Measurements from ENCODE around the gene GRIN2C. TPM values are rescaled to one million over a fixed set of nuclear protein-coding genes. Genes with fewer than 3 reads are reported as not detected.

Gene GRIN2C
- total RNA-seq, 1 donor from 2014 or later: not detected

DNA sequence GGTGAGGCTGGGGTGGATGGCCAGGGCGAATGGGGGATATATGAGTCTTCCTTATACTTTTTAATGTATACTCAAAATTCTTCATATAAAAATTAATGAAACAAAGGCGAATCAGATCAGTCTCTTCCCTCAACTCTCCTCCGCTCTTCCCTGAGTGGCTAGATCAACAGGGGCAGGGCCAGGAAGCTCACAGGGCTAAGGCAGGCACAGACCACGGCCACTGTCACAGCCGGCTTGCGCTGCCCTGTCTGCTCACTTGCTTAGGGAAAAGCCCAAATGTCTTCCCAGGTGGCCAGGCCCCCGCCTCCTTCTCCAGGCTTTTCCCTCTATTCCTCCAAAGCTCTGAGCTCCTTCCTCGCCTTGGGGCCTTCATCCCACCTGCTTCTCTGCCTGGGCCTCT, 6.0 kb downstream of the GRIN2C start:
- peaks cover 7% of the 10 kb centered on the region for H3K4me1 ChIP-seq
- H4K20me1 ChIP-seq (ENCODE audit: low read depth): peaks cover 7% of the 10 kb centered on the region
- Mint-ChIP-seq H3K9me3 (no peaks in the 10 kb centered on the region), H3K27ac (no peak overlapping the region), H3K4me3 (peak overlapping the region; percentile 81), H3K36me3 (no peaks in the 10 kb centered on the region), H3K27me3 (ENCODE audit: insufficient read depth, low read depth) (peaks cover 58% of the 10 kb centered on the region), H3K4me1 (peaks cover 9% of the 10 kb centered on the region)
- peaks cover 4% of the 10 kb centered on the region for H3F3A ChIP-seq (ENCODE audit: low read depth)
- H3K9me3 ChIP-seq (ENCODE audit: low read depth): no peaks in the 10 kb centered on the region
- TF ChIP-seq, protein P1, sequence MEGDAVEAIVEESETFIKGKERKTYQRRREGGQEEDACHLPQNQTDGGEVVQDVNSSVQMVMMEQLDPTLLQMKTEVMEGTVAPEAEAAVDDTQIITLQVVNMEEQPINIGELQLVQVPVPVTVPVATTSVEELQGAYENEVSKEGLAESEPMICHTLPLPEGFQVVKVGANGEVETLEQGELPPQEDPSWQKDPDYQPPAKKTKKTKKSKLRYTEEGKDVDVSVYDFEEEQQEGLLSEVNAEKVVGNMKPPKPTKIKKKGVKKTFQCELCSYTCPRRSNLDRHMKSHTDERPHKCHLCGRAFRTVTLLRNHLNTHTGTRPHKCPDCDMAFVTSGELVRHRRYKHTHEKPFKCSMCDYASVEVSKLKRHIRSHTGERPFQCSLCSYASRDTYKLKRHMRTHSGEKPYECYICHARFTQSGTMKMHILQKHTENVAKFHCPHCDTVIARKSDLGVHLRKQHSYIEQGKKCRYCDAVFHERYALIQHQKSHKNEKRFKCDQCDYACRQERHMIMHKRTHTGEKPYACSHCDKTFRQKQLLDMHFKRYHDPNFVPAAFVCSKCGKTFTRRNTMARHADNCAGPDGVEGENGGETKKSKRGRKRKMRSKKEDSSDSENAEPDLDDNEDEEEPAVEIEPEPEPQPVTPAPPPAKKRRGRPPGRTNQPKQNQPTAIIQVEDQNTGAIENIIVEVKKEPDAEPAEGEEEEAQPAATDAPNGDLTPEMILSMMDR (IDR thresholded peaks at IDR 0.05): no peak
- TF ChIP-seq EZH2 (IDR thresholded peaks at IDR 0.05): no peak
- no peak for TF ChIP-seq EZH2phosphoT487 (IDR thresholded peaks at IDR 0.05)
- H3K36me3 ChIP-seq: no peaks in the 10 kb centered on the region
- H3K27ac ChIP-seq: no peak overlapping the region
- H3K9ac ChIP-seq: no peak overlapping the region
- no peaks in the 10 kb centered on the region for H3K79me2 ChIP-seq (ENCODE audit: low read depth)
- H2AFZ ChIP-seq (replicated peaks): no peak overlapping the region
- H3K27me3 ChIP-seq: peaks cover 99% of the 10 kb centered on the region
- H3K4me2 ChIP-seq: no peak overlapping the region
- H3K4me3 ChIP-seq: no peak overlapping the region
- no peak for DNase-seq (ENCODE audit: low spot score)

DNA sequence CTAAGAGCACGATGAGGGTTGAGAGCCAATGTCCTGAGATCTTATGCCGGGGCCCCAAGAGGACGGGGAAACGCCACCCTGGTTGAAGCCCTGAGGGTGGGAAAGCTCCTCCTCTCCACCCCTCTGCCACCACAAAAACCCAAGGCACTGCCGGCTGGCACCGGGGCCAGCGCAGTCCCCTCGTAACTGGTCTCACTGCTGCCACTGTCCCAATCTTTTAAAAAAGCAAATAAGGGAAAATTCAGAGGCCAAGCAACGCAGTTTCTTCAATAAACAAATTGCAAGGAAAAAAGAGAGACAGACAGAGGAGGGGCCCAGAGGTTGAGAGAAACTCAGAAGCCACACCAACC, 6.7 kb downstream of the GRIN2C start:
- H3K36me3 Mint-ChIP-seq: no peaks in the 10 kb centered on the region
- TF ChIP-seq EZH2 (IDR thresholded peaks at IDR 0.05) (peak; percentile 13), EZH2phosphoT487 (IDR thresholded peaks at IDR 0.05) (peak; percentile 12)
- TF ChIP-seq, protein P1 (IDR thresholded peaks at IDR 0.05): no peak
- peak overlapping the region; percentile 66 for H3K4me2 ChIP-seq

DNA sequence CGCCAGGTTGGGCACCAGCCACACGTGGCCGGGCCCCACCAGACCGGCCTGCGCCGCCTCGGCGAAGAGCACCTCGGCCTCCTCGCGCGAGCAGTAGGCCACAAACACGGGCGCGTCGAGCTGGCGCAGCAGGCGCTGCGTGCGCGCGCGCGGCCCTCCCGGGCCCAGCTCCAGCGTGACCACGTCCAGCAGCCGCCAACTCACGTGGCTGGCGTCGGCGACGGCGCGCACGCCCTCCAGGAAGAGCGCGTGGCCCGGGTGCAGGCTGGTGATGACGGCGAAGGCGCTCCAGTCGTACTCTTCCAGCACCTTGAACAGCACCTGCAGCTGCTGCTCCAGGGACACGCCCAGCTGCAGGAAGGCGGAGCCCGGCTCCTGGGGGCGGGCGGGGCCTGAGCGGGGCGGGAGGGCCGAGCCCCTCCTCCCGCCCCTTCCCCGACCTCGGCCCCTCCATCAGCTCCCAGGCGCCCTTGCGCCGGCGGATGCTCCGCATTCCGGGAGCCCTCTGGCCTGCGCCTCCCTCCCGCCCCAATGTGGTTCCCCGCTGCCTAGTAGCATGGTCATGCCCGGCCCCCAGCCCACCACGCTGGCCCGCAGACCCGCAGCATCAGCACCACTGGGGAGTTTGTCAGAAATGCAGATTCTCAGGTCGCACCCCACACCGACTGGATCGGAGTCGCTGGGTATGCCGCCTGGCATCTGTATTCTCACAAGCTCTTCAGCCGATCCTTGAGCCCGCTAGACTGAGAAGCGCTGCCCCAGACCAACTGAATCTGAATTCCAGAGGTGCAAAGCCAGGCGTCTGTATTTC, 7.2 kb downstream of the GRIN2C start:
- Histone ChIP-seq H4K20me1 (ENCODE audit: low read depth) (peaks cover 5% of the 10 kb centered on the region), H3K9me3 (ENCODE audit: low read depth) (no peaks in the 10 kb centered on the region), H3K27ac (no peak overlapping the region), H3K4me2 (peak overlapping the region; percentile 66), H3F3A (ENCODE audit: low read depth) (peaks cover 4% of the 10 kb centered on the region), H3K9ac (no peak overlapping the region), H3K4me1 (peaks cover 7% of the 10 kb centered on the region), H2AFZ (replicated peaks) (peak overlapping the region; percentile 53), H3K79me2 (ENCODE audit: low read depth) (no peaks in the 10 kb centered on the region), H3K4me3 (peak overlapping the region; percentile 48), H3K36me3 (no peaks in the 10 kb centered on the region), H3K27me3 (peaks cover 99% of the 10 kb centered on the region)
- TF ChIP-seq, protein P1 (IDR thresholded peaks at IDR 0.05): no peak
- TF ChIP-seq EZH2phosphoT487 (IDR thresholded peaks at IDR 0.05): peak; percentile 51
- peak; percentile 55 for TF ChIP-seq EZH2 (IDR thresholded peaks at IDR 0.05)
- peak; percentile 93 for DNase-seq (ENCODE audit: low spot score)
- peak overlapping the region; percentile 33 for H3K27ac Mint-ChIP-seq
- peaks cover 9% of the 10 kb centered on the region for H3K4me1 Mint-ChIP-seq
- H3K9me3 Mint-ChIP-seq: no peaks in the 10 kb centered on the region
- peaks cover 52% of the 10 kb centered on the region for H3K27me3 Mint-ChIP-seq (ENCODE audit: insufficient read depth, low read depth)
- H3K4me3 Mint-ChIP-seq: peak overlapping the region; percentile 81
- no peaks in the 10 kb centered on the region for H3K36me3 Mint-ChIP-seq

More for the DNA sequence above, 6.7 kb downstream of the GRIN2C start:
- Histone ChIP-seq H3K27ac (no peak overlapping the region), H3K27me3 (peaks cover 99% of the 10 kb centered on the region), H3K9ac (no peak overlapping the region), H3K9me3 (ENCODE audit: low read depth) (no peaks in the 10 kb centered on the region), H3K36me3 (no peaks in the 10 kb centered on the region), H3K4me1 (peaks cover 7% of the 10 kb centered on the region), H3K4me3 (peak overlapping the region; percentile 48), H4K20me1 (ENCODE audit: low read depth) (peaks cover 5% of the 10 kb centered on the region), H2AFZ (replicated peaks) (peak overlapping the region; percentile 53), H3F3A (ENCODE audit: low read depth) (peaks cover 4% of the 10 kb centered on the region), H3K79me2 (ENCODE audit: low read depth) (no peaks in the 10 kb centered on the region)
- peak overlapping the region; percentile 33 for H3K27ac Mint-ChIP-seq
- peaks cover 9% of the 10 kb centered on the region for H3K4me1 Mint-ChIP-seq
- H3K27me3 Mint-ChIP-seq (ENCODE audit: insufficient read depth, low read depth): peaks cover 57% of the 10 kb centered on the region
- peak overlapping the region; percentile 81 for H3K4me3 Mint-ChIP-seq
- DNase-seq (ENCODE audit: low spot score): no peak
- H3K9me3 Mint-ChIP-seq: no peaks in the 10 kb centered on the region
